K562 (cell line): ENCODE data around the gene PTGFR. TPM values are rescaled to one million over a fixed set of nuclear protein-coding genes. Genes with fewer than 3 reads are reported as not detected.

Experiments
- ATAC-seq: fragments of 200-7000 bp; cut with Tn5 transposase; 3 replicates; pipeline ENCODE4 v1.9.1; 2020; ENCODE audit warnings: moderate library complexity
- BruUV-seq: library from RNA; stranded (reverse); fragments of 400-500 nt; replicated peaks from 2 replicates; lab custom pipeline; 2021; lab: Mats Ljungman, UMichigan
- CTCF ChIA-PET: fragments of 300-600 bp; formaldehyde crosslinking; extraction: SDS; loops from one replicate; lab custom pipeline; 2021; ENCODE audit warnings: low intra/inter-chr PET ratio; lab: Yijun Ruan, JAX
- POLR2A ChIA-PET: fragments of 300-600, 350-650 bp; sonication (Branson Sonifier 250); formaldehyde crosslinking; extraction: SDS; loops from one replicate; lab custom pipeline; 2021; ENCODE audit warnings: antibody characterized with exemption, inconsistent platforms; lab: Yijun Ruan, JAX
- DNase-seq, 4 experiments: peaks; one replicate each; pipeline versions ENCODE4 v3.0.0 to v3.0.0-alpha.2; 2011 to 2018; ENCODE audit warnings: low spot score in 3 of 4, mixed read lengths in 3 of 4; ENCODE audit errors: extremely low read depth in 1 of 4
- FAIRE-seq: peaks from 2 replicates; lab custom pipeline; 2011; peaks lifted over from hg19 to GRCh38; lab: Jason Lieb, UNC
- H2AFZ ChIP-seq: 2 replicates; pipeline ENCODE4 v1.6.0; 2011; ENCODE audit warnings: low read depth, low read length, control low read depth, inconsistent platforms
- H3K27ac ChIP-seq: fragments of 200-600 bp; 3 replicates; pipeline ENCODE4 v1.8.0; 2011; ENCODE audit warnings: low read depth, mild to moderate bottlenecking, control low read depth, inconsistent platforms, low read length, moderate library complexity, mixed read lengths; ENCODE audit errors: extremely low read depth
- H3K27me3 ChIP-seq, 2 experiments: fragments of 300-600 bp in 1 of 2; 2 replicates in 1 of 2; 3 replicates in 1 of 2; pipeline versions ENCODE4 v1.6.0 to v1.8.0; 2011; ENCODE audit warnings: inconsistent platforms in 2 of 2, low read length in 2 of 2, mild to moderate bottlenecking in 1 of 2, mixed read lengths in 1 of 2, moderate library complexity in 1 of 2; ENCODE audit not compliant: control insufficient read depth in 2 of 2, insufficient read depth in 2 of 2
- H3K36me3 ChIP-seq: fragments of 300-600 bp; 3 replicates; pipeline ENCODE4 v1.8.0; 2011; ENCODE audit warnings: mild to moderate bottlenecking, low read length, inconsistent platforms; ENCODE audit not compliant: control insufficient read depth, insufficient read depth
- H3K4me1 ChIP-seq, 2 experiments: fragments of 200-600 bp in 1 of 2; replicated peaks in 1 of 2; 2 replicates in 1 of 2; 3 replicates in 1 of 2; pipeline versions ENCODE4 v1.5.1 to v1.8.0; 2011; ENCODE audit warnings: inconsistent platforms in 2 of 2, low read length in 2 of 2, mild to moderate bottlenecking in 1 of 2, mixed read lengths in 1 of 2, moderate library complexity in 1 of 2; ENCODE audit not compliant: control insufficient read depth in 2 of 2, insufficient read depth in 2 of 2
- H3K4me2 ChIP-seq: 2 replicates; pipeline ENCODE4 v1.6.1; 2011; ENCODE audit warnings: low read length, control low read depth, inconsistent platforms, mixed read lengths; ENCODE audit not compliant: insufficient read depth
- H3K4me3 ChIP-seq: fragments of 200-600 bp; sonication (generic), shearing (Covaris generic); 2 replicates; pipeline ENCODE4 v1.5.1; 2016; ENCODE audit warnings: control low read depth, inconsistent platforms
- H3K79me2 ChIP-seq: fragments of 200-600 bp; 3 replicates; pipeline ENCODE4 v1.8.0; 2011; ENCODE audit warnings: low read length, inconsistent platforms; ENCODE audit not compliant: control insufficient read depth, insufficient read depth
- H3K9ac ChIP-seq, 2 experiments: 2 replicates each; pipeline versions ENCODE4 v1.6.0 to v1.6.1; 2011; ENCODE audit warnings: low read depth in 2 of 2, low read length in 2 of 2, control low read depth in 1 of 2, inconsistent platforms in 1 of 2, mild to moderate bottlenecking in 1 of 2, mixed read lengths in 1 of 2; ENCODE audit not compliant: insufficient read depth in 1 of 2
- H3K9me1 ChIP-seq: one replicate; pipeline ENCODE4 v1.6.0; 2011; ENCODE audit warnings: inconsistent platforms, mild to moderate bottlenecking, low read length, moderate library complexity; ENCODE audit not compliant: control insufficient read depth, insufficient read depth
- H3K9me3 ChIP-seq: replicated peaks from 2 replicates; pipeline ENCODE4 v1.5.1; 2011; ENCODE audit warnings: low read depth, low read length, inconsistent platforms; ENCODE audit not compliant: control insufficient read depth, insufficient read depth
- H4K20me1 ChIP-seq: replicated peaks from 2 replicates; pipeline ENCODE4 v1.6.1; 2011; ENCODE audit warnings: low read length, inconsistent platforms, mixed read lengths; ENCODE audit not compliant: control insufficient read depth, insufficient read depth
- PCBP1 ChIP-seq: fragments of 200-400 bp; formaldehyde crosslinking; IDR thresholded peaks from 2 replicates; pipeline ENCODE4 v1.6.1; 2018; ENCODE audit warnings: mild to moderate bottlenecking, low read depth, low read length; ENCODE audit not compliant: poor library complexity, severe bottlenecking
- ZNF592 ChIP-seq: fragments of 450-650 bp; IDR thresholded peaks from 2 replicates; pipeline ENCODE4 v1.6.1; 2017; ENCODE audit warnings: antibody characterized with exemption, mild to moderate bottlenecking
- WGBS: fragments of 100-300 bp; shearing (Covaris generic); methylation state at CpG from one replicate; pipeline ENCODE4 v1.1.6; 2016; ENCODE audit warnings: low coverage, mixed read lengths; ENCODE audit not compliant: insufficient coverage; ENCODE audit errors: missing lambda C conversion rate; 5-methylcytosine and 5-hydroxymethylcytosine counted together
- in situ Hi-C: fragments of 300-500 bp; cut with MboI; formaldehyde crosslinking; loops from 4 replicates; pipeline ENCODE4 v1.15.0; 2018; ENCODE audit warnings: inconsistent platforms, mixed read lengths
- intact Hi-C: fragments of 100-400 bp; cut with micrococcal nuclease; formaldehyde crosslinking; loops from 2 replicates; pipeline ENCODE4 v1.14.2; 2022
- polyA plus RNA-seq, 8 experiments: library from polyadenylated mRNA; depleted of rRNA in 4 of 8; stranded (reverse) in 5 of 8; unstranded in 3 of 8; fragments of >200 nt; fragmentation: Nextera tagmentation in 2 of 8; fragmentation: Illumina TruSeq in 1 of 8; extraction: Ambion mirVana in 2 of 8; extraction: Trizol in 1 of 8; gene quantifications; 2 replicates each; pipeline versions ENCODE4 v1.2.1 to v1.2.3, GENCODE V29; 2011 to 2014; ENCODE audit warnings: inconsistent platforms in 1 of 8, missing spikeins in 1 of 8
- total RNA-seq, 7 experiments: library from RNA; depleted of rRNA in 6 of 7; stranded (reverse); fragments of >200 nt in 6 of 7; fragmentation: Illumina TruSeq in 2 of 7; extraction: Trizol in 2 of 7; gene quantifications; 2 replicates each; pipeline versions ENCODE4 v1.2.1 to v1.2.3, GENCODE V29; 2011 to 2021; ENCODE audit warnings: low replicate concordance in 1 of 7
- TF ChIP-seq, protein P1 (sequence below): fragments of 250-450 bp; sonication (Bioruptor Pico); IDR thresholded peaks from 2 replicates; pipeline ENCODE4 v1.8.0; 2021; ENCODE audit warnings: moderate library complexity, mild to moderate bottlenecking, inconsistent platforms

PTGFR gene
- total and polyA plus RNA-seq, 9 of the 15 experiments (the other 6 are each of a cell fraction or from before 2014, with no cell fraction given): 0.04 TPM; not detected in 8

GRCh38 chr1:78520216-78520615, 29.4 kb downstream of the PTGFR start:
- CTCF ChIA-PET: no interaction called here
- no peak overlapping the region for H3K4me3 ChIP-seq
- BruUV-seq: no TSS peak
- intact Hi-C loops (no loop called here), in situ Hi-C loops (no loop called here)
- no peaks in the 10 kb centered on the region for H3K9me1 ChIP-seq
- H2AFZ ChIP-seq: no peak overlapping the region
- no peak overlapping the region for H3K27ac ChIP-seq
- H3K4me1 ChIP-seq: no peaks in the 10 kb centered on the region
- H4K20me1 ChIP-seq: no peaks in the 10 kb centered on the region
- no peaks in the 10 kb centered on the region for H3K9me3 ChIP-seq
- DNase-seq: no peak
- no peaks in the 10 kb centered on the region for H3K27me3 ChIP-seq
- no peaks in the 10 kb centered on the region for H3K36me3 ChIP-seq
- ATAC-seq: no peak
- no peaks in the 10 kb centered on the region for H3K79me2 ChIP-seq
- TF ChIP-seq ZNF592: no peak
- no peak for TF ChIP-seq PCBP1
- TF ChIP-seq, protein P1, sequence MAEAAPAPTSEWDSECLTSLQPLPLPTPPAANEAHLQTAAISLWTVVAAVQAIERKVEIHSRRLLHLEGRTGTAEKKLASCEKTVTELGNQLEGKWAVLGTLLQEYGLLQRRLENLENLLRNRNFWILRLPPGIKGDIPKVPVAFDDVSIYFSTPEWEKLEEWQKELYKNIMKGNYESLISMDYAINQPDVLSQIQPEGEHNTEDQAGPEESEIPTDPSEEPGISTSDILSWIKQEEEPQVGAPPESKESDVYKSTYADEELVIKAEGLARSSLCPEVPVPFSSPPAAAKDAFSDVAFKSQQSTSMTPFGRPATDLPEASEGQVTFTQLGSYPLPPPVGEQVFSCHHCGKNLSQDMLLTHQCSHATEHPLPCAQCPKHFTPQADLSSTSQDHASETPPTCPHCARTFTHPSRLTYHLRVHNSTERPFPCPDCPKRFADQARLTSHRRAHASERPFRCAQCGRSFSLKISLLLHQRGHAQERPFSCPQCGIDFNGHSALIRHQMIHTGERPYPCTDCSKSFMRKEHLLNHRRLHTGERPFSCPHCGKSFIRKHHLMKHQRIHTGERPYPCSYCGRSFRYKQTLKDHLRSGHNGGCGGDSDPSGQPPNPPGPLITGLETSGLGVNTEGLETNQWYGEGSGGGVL (CRISPR knock-in tag): no peak
- TF ChIP-seq, all 486 proteins: peak for 0
- POLR2A ChIA-PET: no interaction called here
- no peak overlapping the region for H3K4me2 ChIP-seq
- no peak overlapping the region for H3K9ac ChIP-seq
- FAIRE-seq: no peak
- WGBS: 6% methylated on average over 6 of the region's 6 CpGs
